Kidney (tissue), 14 donors: ENCODE measurements around the gene TIGAR. TPM values are rescaled to one million over a fixed set of nuclear protein-coding genes. Genes with fewer than 3 reads are reported as not detected.
A peak's percentile ranks its signal among the peaks of the same experiment; 100 is the strongest.

Source experiments
- DNase-seq, 5 donors: peaks; one replicate each; pipeline ENCODE4 v3.0.0-alpha.2; 2013 to 2020
- FAIRE-seq: peaks from 2 replicates; lab custom pipeline; 2012; peaks lifted over from hg19 to GRCh38; lab: Jason Lieb, UNC
- H3K27ac ChIP-seq, 2 donors: one replicate each; pipeline ENCODE4 v1.7.0; 2013; ENCODE audit warnings: low read depth in 2 of 2, low read length in 2 of 2, inconsistent platforms in 1 of 2
- H3K27me3 ChIP-seq: one replicate; pipeline ENCODE4 v1.7.1; 2013; ENCODE audit warnings: low read length, inconsistent platforms; ENCODE audit not compliant: control insufficient read depth, insufficient read depth
- H3K36me3 ChIP-seq, 3 donors: one replicate each; pipeline versions ENCODE4 v1.7.0 to v1.7.1; 2013; ENCODE audit warnings: low read length in 3 of 3, control low read depth in 1 of 3, inconsistent platforms in 1 of 3; ENCODE audit not compliant: insufficient read depth in 3 of 3, control insufficient read depth in 2 of 3
- H3K4me1 ChIP-seq, 3 donors: one replicate each; pipeline versions ENCODE4 v1.7.0 to v1.7.1; 2013; ENCODE audit warnings: low read length in 3 of 3, inconsistent platforms in 1 of 3, low read depth in 1 of 3; ENCODE audit not compliant: control insufficient read depth in 2 of 3, insufficient read depth in 2 of 3
- H3K4me3 ChIP-seq, 3 donors: one replicate each; pipeline versions ENCODE4 v1.7.0 to v1.8.1; 2013; ENCODE audit warnings: low read length in 3 of 3, control low read depth in 1 of 3, inconsistent platforms in 1 of 3
- H3K9ac ChIP-seq, 3 donors: one replicate each; pipeline versions ENCODE4 v1.7.0 to v1.7.1; 2013; ENCODE audit warnings: low read length in 3 of 3, control low read depth in 1 of 3, inconsistent platforms in 1 of 3
- H3K9me3 ChIP-seq, 3 donors: one replicate each; pipeline versions ENCODE4 v1.7.0 to v1.7.1; 2013; ENCODE audit warnings: low read length in 3 of 3, control low read depth in 1 of 3, inconsistent platforms in 1 of 3; ENCODE audit not compliant: control insufficient read depth in 2 of 3, insufficient read depth in 1 of 3
- CTCF ChIP-seq: IDR thresholded peaks from 3 replicates; pipeline ENCODE4 v1.5.1; 2012; ENCODE audit warnings: mild to moderate bottlenecking, moderate library complexity, borderline replicate concordance; ENCODE audit not compliant: insufficient read depth; ENCODE audit errors: extremely low read depth
- intact Hi-C: fragments of 100-400 bp; cut with DNase I; formaldehyde crosslinking; loops from one replicate; pipeline ENCODE4 v1.11.1; 2022
- polyA plus RNA-seq: library from polyadenylated mRNA; stranded (reverse); fragments of 350-450 nt; fragmentation: Illumina TruSeq; extraction: RNeasy Lipid Tissue Mini Kit (QIAGEN cat#74804); gene quantifications from one replicate; pipeline ENCODE4 v1.2.3, GENCODE V29; 2014; ENCODE audit warnings: low read depth, low replicate concordance; ENCODE audit not compliant: insufficient read depth
- total RNA-seq: library from RNA; stranded (reverse); fragmentation: NEBNext Ultra II Directional; extraction: Animal tissue kit (Norgen Biotek cat#: 25700); gene quantifications from one replicate; pipeline ENCODE4 v1.2.1, GENCODE V29; 2021
- donor health status: control.
- donor health status: control.
- donor health status: control.
- donor health status: control.
- donor health status: control.
- donor health status: DM: yes; HTN: yes; CAD: no.
- donor health status: Normal renal cell carcinoma (clear cell type).

Gene TIGAR
- total and polyA plus RNA-seq, 2 donors from 2014 or later = 3.6 to 11.8 TPM

GRCh38 chr12:4392223-4392742 lies 71.3 kb downstream of the TIGAR start:
- H3K4me3 ChIP-seq = no peak overlapping the region
- intact Hi-C loops = no loop called here
- no peak for TF ChIP-seq CTCF
- DNase-seq = peak in 2 of 5 donors; percentile 19 to 45
- no peak overlapping the region for H3K9ac ChIP-seq
- H3K36me3 ChIP-seq = no peaks in the 10 kb centered on the region
- H3K4me1 ChIP-seq = no peaks in the 10 kb centered on the region
- FAIRE-seq = no peak
- no peaks in the 10 kb centered on the region for H3K9me3 ChIP-seq
- no peaks in the 10 kb centered on the region for H3K27me3 ChIP-seq
- no peak overlapping the region for H3K27ac ChIP-seq

GRCh38 chr12:4393211-4393610 lies 72.2 kb downstream of the TIGAR start:
- no peak overlapping the region for H3K27ac ChIP-seq
- intact Hi-C loops = no loop called here
- no peak for TF ChIP-seq CTCF
- H3K36me3 ChIP-seq = no peaks in the 10 kb centered on the region
- FAIRE-seq (no peak), DNase-seq (no peak)
- H3K9ac ChIP-seq = no peak overlapping the region
- no peaks in the 10 kb centered on the region for H3K9me3 ChIP-seq
- H3K4me1 ChIP-seq = no peaks in the 10 kb centered on the region
- H3K4me3 ChIP-seq = no peak overlapping the region
- H3K27me3 ChIP-seq = no peaks in the 10 kb centered on the region

GRCh38 chr12:4395818-4396217 lies 74.8 kb downstream of the TIGAR start:
- intact Hi-C loops = no loop called here
- H3K9me3 ChIP-seq = no peaks in the 10 kb centered on the region
- H3K36me3 ChIP-seq = no peaks in the 10 kb centered on the region
- H3K9ac ChIP-seq = no peak overlapping the region
- DNase-seq (no peak), FAIRE-seq (no peak)
- TF ChIP-seq CTCF = no peak
- H3K27me3 ChIP-seq = no peaks in the 10 kb centered on the region
- no peak overlapping the region for H3K4me3 ChIP-seq
- no peaks in the 10 kb centered on the region for H3K4me1 ChIP-seq
- no peak overlapping the region for H3K27ac ChIP-seq

GRCh38 chr12:4401117-4401516 lies 80.1 kb downstream of the TIGAR start:
- intact Hi-C loops = no loop called here
- Histone ChIP-seq H3K4me3 (no peak overlapping the region), H3K9me3 (no peaks in the 10 kb centered on the region), H3K4me1 (no peaks in the 10 kb centered on the region), H3K9ac (no peak overlapping the region), H3K27me3 (no peaks in the 10 kb centered on the region), H3K27ac (no peak overlapping the region), H3K36me3 (no peaks in the 10 kb centered on the region)
- no peak for TF ChIP-seq CTCF
- DNase-seq = no peak
- FAIRE-seq = no peak
